GM21717 (cell line): Measurements from ENCODE around the gene OR10AD1.
"Not testable (repeated sequence)": the region's sequence is repeated elsewhere in the genome, so short reads cannot be mapped to it uniquely, and the experiment has no call there.

Source experiments
- ATAC-seq: cut with Tn5 transposase; IDR thresholded peaks from one replicate; pipeline ENCODE4 v1.9.1; 2021; ENCODE audit warnings: mild to moderate bottlenecking, moderate library complexity; ENCODE audit not compliant: unreplicated experiment

The OR10AD1 gene

DNA sequence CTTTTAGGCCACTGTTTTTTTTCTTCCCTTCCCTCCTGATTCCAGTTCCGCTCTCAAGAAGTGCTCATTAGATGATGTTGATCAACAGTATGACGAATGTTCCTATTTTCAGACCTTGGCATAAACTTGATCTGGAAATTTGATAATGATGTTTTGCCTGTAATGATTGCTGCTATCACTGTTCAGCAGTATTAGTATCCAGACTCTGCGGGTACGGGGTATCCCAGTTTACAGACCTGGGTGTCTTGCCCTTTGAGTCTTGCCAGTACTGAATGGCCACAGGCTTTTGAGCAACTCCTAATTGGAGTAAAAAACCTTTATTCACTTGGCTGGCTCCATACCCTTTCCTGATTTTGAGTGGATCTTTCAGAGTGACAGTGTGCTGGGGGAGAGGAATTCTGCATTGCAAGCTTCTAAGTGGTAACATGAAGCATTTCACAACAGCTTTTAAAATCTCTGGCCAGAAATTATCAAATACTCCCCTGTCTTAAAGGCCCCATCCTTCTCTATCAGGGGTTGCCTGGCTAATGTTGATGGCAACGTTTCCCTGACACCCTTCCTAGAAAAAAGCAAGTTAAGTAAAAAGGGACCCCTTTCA, 39.8 kb downstream of the OR10AD1 start:
- ATAC-seq, result no peak

DNA sequence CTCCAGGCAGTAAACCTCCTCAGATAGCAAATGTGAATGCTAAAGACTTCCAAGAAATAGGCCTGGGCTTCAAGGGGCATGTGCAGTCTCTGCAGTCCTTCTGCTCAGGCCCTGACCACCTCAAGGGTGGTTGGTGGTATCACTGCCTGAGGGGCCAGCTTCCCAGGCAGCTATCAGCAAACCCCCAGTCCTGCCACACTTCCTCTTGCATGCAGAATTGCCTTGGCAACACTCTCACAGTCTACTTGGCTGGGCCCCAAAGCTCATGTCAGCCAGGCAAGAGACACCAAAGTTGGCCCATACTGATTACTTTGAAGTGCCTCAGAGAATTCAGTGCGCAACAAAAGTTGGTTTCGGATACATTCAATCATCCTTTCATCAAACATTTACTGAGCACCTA, 42.3 kb downstream of the OR10AD1 start:
- no peak for ATAC-seq

DNA sequence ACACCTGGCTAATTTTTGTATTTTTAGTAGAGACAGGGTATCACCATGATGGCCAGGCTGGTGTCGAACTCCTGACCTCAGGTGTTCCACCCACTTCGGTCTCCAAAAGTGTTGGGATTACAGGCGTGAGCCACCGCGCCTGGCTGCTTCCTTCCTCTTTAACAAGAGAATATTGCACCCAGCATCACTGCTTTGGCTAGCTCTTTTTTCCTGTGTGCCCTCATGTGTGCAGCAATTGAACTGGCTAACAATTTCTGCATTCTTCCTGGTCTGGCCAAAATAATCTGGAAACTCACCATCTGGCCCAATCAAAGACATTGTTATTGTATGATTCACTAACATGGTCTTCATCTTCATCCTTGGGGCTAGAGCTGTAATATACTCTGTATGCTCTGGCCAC, 43.0 kb downstream of the OR10AD1 start:
- no peak for ATAC-seq

DNA sequence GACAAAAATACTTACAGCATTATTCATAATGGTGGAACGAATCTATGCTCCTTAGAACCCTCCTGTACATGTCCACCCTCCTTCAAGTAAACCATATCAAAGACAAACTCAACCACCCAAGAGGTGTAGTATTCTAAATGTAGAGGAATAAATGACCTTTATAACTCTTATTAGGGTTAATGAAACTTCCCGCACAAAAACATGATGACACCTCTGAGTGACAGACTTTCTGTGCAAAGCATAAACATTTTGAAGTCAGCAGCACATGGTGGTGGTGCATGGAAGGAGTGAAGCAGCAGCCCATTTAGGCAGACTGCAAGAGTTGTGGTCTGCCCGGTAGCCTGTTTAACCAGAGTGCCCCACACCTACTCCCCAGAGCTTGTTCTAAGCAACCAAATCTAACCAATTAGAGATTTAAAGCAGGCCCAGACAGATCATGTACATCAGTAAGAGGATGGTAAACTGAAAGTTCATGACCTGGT, 45.2 kb downstream of the OR10AD1 start:
- ATAC-seq, result no peak

DNA sequence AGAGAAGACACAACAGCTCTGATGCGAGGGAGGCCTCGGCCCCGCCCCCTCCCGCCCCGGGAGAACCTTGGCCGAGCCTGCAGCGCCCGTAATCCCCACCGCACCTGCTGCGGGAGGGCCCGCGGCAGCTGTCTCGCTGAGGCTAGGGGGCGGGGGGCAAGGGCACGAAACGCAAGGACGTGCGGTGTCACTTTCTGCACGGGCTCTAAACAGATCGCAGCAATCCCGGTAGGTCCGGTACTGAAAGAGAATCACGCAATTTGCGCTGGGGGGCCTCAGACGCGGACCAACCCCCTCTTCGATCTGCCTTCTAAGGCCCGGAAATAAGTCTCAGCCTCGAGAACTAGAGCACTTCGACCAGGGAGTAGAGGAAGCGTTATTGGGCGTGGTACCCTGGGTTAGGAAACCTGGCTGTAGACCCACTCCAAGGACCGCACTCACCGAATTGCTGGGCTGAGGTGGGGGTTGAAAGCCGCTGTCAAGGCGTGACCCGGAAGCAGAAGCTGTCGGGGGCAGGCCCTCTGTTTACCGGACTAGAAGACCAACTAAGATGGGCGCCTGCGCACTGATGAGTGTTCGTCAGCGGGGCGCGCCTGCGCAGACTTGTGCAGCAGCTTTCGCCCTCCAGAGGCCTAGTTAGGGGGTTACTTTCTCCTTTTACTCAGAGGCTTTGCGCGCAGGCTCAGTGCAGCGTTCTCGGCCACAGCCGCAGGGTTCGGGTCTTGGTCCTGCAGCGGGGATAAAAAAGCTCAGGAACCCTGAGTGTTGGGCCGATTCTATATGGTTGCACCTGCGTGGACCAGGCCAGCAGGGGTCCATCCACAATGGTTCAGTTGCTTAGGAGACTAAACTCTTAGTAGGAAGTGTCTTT, 45.8 kb downstream of the OR10AD1 start, which contains the start of gene ASB8:
Gene ASB8 (minus strand): TSS at position 498 of the 871 bp plus-strand sequence. CDS start 4,019 bp downstream, outside the sequence.
- peak; percentile 87 for ATAC-seq

DNA sequence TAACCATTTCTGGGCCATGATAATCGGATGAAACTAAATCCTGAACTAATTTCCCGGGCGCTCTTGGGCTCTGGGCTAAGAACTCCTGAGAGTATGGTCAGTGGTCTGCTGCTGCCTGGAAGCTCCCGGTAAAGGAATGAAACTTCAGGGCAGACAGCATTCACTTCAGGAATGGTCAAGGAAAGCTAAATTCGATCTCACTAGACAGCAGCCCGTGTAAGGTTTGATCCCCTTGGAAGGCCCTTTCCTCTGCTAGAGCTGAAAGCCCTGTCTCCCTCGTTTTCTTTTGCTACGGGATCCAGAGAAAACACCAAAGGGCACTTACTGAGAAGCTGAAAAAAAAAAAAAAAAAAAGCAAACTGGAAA, 46.5 kb downstream of the OR10AD1 start:
- no peak for ATAC-seq

DNA sequence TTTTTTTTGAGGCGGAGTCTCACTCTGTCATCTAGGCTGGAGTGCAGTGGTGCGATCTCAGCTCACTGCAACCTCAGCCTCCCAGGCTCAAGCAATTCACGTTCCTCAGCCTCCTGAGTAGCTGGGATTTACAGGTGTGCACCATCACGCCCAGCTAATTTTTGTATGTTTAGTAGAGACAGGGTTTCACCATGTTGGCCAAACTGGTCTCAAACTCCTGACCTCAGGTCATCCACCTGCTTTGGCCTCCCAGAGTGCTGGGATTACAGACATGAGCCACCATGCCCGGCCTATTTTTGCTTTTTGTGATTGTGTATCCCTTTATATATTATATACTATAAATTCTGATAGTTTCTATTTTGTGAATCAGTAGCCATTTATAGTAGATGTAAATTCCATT, 47.3 kb downstream of the OR10AD1 start:
- not testable (repeated sequence) for ATAC-seq
